ENCODE measurements around the gene STXBP6.
A peak's percentile ranks its signal among the peaks of the same experiment; 100 is the strongest.
"Not testable (repeated sequence)": the region's sequence is repeated elsewhere in the genome, so short reads cannot be mapped to it uniquely, and the experiment has no call there.

STXBP6 gene

GRCh38 chr14:24982472-24983155, 67.3 kb downstream of the STXBP6 start:
- DNase-seq = no peak

GRCh38 chr14:24979725-24980239, 70.2 kb downstream of the STXBP6 start:
- DNase-seq = no peak

GRCh38 chr14:24978862-24979724, 70.9 kb downstream of the STXBP6 start:
- no peak for DNase-seq

GRCh38 chr14:24976602-24977001, 73.3 kb downstream of the STXBP6 start:
- DNase-seq = no peak

GRCh38 chr14:24975393-24975792, 74.6 kb downstream of the STXBP6 start:
- no peak for DNase-seq

GRCh38 chr14:24974591-24975374, 75.2 kb downstream of the STXBP6 start:
- DNase-seq = no peak

- no peak for DNase-seq
These were observed 77.1 kb downstream of the STXBP6 start for GRCh38 chr14:24972844-24973243.

GRCh38 chr14:24971255-24971654, 78.7 kb downstream of the STXBP6 start:
- DNase-seq = peak in 1 of 2 donors; percentile 32

GRCh38 chr14:24966579-24966964, 83.4 kb downstream of the STXBP6 start:
- no peak for DNase-seq

- peak in 1 of 2 donors; percentile 44 for DNase-seq
These were observed 83.9 kb downstream of the STXBP6 start for GRCh38 chr14:24965934-24966578.

GRCh38 chr14:24965578-24965933, 84.4 kb downstream of the STXBP6 start:
- DNase-seq = no peak

GRCh38 chr14:24964591-24964990, 85.4 kb downstream of the STXBP6 start:
- no peak for DNase-seq

- DNase-seq = no peak
These were observed 85.9 kb downstream of the STXBP6 start for GRCh38 chr14:24964048-24964447.

- DNase-seq = not testable (repeated sequence)
These were observed 87.8 kb downstream of the STXBP6 start for GRCh38 chr14:24962118-24962517.

GRCh38 chr14:24960816-24961215, 89.1 kb downstream of the STXBP6 start:
- DNase-seq = no peak

GRCh38 chr14:24959791-24960331, 90.1 kb downstream of the STXBP6 start:
- no peak for DNase-seq

- no peak for DNase-seq
These were observed 91.7 kb downstream of the STXBP6 start for GRCh38 chr14:24958271-24958670.

- no peak for DNase-seq
These were observed 92.1 kb downstream of the STXBP6 start for GRCh38 chr14:24957814-24958213.

GRCh38 chr14:24956104-24956503, 93.8 kb downstream of the STXBP6 start:
- DNase-seq = no peak

GRCh38 chr14:24954700-24955037, 95.3 kb downstream of the STXBP6 start:
- DNase-seq = no peak

- no peak for DNase-seq
These were observed 95.8 kb downstream of the STXBP6 start for GRCh38 chr14:24954037-24954699.
